Spinal cord (tissue), 10 donors: ENCODE data around the gene SUSD4. TPM values are rescaled to one million over a fixed set of nuclear protein-coding genes. Genes with fewer than 3 reads are reported as not detected.

Experiments
- DNase-seq, 6 donors: peaks; one replicate each; pipeline versions ENCODE4 v3.0.0 to v3.0.0-alpha.2; 2013 to 2015; ENCODE audit warnings: low spot score in 6 of 6, low read depth in 4 of 6
- H3K27ac ChIP-seq: one replicate; pipeline ENCODE4 v1.5.1; 2013; ENCODE audit warnings: low read depth, low read length, control low read depth
- H3K27me3 ChIP-seq: one replicate; pipeline ENCODE4 v1.6.1; 2013; ENCODE audit warnings: low read length; ENCODE audit not compliant: control insufficient read depth, insufficient read depth
- H3K36me3 ChIP-seq: one replicate; pipeline ENCODE4 v1.6.1; 2013; ENCODE audit warnings: low read length; ENCODE audit not compliant: control insufficient read depth, insufficient read depth
- H3K4me1 ChIP-seq: one replicate; pipeline ENCODE4 v1.6.1; 2013; ENCODE audit warnings: low read length; ENCODE audit not compliant: control insufficient read depth, insufficient read depth
- H3K4me3 ChIP-seq: one replicate; pipeline ENCODE4 v1.5.1; 2013; ENCODE audit warnings: low read depth, low read length, control low read depth
- H3K9me3 ChIP-seq: one replicate; pipeline ENCODE4 v1.6.1; 2013; ENCODE audit warnings: low read length; ENCODE audit not compliant: control insufficient read depth, insufficient read depth
- WGBS: methylation state at CpG from one replicate; pipeline ENCODE4 v1.1.5; 2013; ENCODE audit warnings: missing lambda C conversion rate; ENCODE audit not compliant: insufficient coverage; 5-methylcytosine and 5-hydroxymethylcytosine counted together
- polyA plus RNA-seq, 2 donors: library from polyadenylated mRNA; unstranded; fragments of 120-200 nt; gene quantifications; one replicate each; pipeline ENCODE4 v1.2.1, GENCODE V29; 2013; ENCODE audit not compliant: insufficient read length in 2 of 2
- total RNA-seq, 2 donors: library from RNA; depleted of rRNA in 1 of 2; stranded (reverse); fragments of 120-200 nt in 1 of 2; fragments of >200 nt in 1 of 2; gene quantifications; one replicate each; pipeline versions ENCODE4 v1.2.3 to v1.2.4, GENCODE V29; 2013 to 2014
- donor health status: healthy.

SUSD4 gene
- total and polyA plus RNA-seq, 4 donors = 20.2 to 54.4 (median 42.8) TPM

- no peak for DNase-seq
- Histone ChIP-seq H3K9me3 (no peaks in the 10 kb centered on the region), H3K4me1 (peaks cover 2% of the 10 kb centered on the region), H3K27me3 (no peaks in the 10 kb centered on the region), H3K27ac (no peak overlapping the region), H3K36me3 (no peaks in the 10 kb centered on the region), H3K4me3 (no peak overlapping the region)
- no CpG with 5 or more reads among the region's 7 CpGs for WGBS
These were observed 154.6 kb downstream of the SUSD4 start for GRCh38 chr1:223209293-223209898.

- H3K27ac ChIP-seq = no peak overlapping the region
- peak in 1 of 6 donors; percentile 63 for DNase-seq
- no peak overlapping the region for H3K4me3 ChIP-seq
- WGBS = 40% methylated on average over 3 of the region's 13 CpGs
- no peaks in the 10 kb centered on the region for H3K9me3 ChIP-seq
- H3K4me1 ChIP-seq = no peaks in the 10 kb centered on the region
- H3K27me3 ChIP-seq = no peaks in the 10 kb centered on the region
- no peaks in the 10 kb centered on the region for H3K36me3 ChIP-seq
These were observed 155.6 kb downstream of the SUSD4 start for GRCh38 chr1:223208164-223209076.

DNA sequence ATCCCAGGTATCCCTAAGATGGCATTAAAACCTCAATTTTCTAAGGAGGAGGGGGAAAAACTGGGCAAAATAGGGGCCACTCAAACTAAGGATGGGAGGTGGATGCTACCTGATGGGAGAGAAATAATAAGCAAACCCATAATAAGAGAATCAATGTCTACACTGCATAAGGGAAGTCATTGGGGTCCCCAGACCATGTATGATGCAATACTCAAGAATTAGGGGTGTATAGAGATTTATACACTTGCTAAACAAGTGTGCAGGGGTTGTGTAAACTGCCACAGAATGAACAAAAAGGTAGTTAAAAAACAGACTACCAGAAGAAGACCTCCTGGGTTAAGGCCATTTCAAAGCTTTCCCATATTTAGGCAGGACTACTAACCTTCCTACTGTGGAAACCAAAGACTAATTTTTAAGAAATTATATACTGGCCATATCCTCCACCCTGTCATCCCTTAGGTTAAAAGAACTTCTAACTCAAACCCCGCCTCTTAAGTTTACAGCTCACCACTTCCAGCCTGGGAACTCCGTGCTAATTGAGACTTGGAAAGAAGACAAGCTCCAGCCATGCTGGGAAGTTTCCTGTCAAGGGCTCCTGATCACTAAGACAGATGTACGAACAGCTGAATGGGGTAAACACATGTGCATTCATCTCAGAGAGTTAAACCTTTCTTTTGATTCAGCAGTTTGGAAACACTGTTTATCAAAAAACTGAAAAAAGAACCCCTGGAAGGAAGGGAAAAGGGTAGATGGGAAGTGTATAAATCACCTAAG, 156.5 kb downstream of the SUSD4 start:
- 20% methylated on average over 2 of the region's 3 CpGs for WGBS
- no peak overlapping the region for H3K27ac ChIP-seq
- H3K27me3 ChIP-seq = no peaks in the 10 kb centered on the region
- no peak overlapping the region for H3K4me3 ChIP-seq
- no peaks in the 10 kb centered on the region for H3K36me3 ChIP-seq
- peak in 4 of 6 donors; percentile 36 to 77 (median 51) for DNase-seq
- no peaks in the 10 kb centered on the region for H3K9me3 ChIP-seq
- no peaks in the 10 kb centered on the region for H3K4me1 ChIP-seq

- Histone ChIP-seq H3K27ac (no peak overlapping the region), H3K4me3 (no peak overlapping the region), H3K4me1 (no peaks in the 10 kb centered on the region), H3K9me3 (no peaks in the 10 kb centered on the region), H3K27me3 (no peaks in the 10 kb centered on the region), H3K36me3 (no peaks in the 10 kb centered on the region)
- 96% methylated on average over 2 of the region's 4 CpGs for WGBS
- DNase-seq = no peak
These were observed 159.6 kb downstream of the SUSD4 start for GRCh38 chr1:223204424-223204823.

DNA sequence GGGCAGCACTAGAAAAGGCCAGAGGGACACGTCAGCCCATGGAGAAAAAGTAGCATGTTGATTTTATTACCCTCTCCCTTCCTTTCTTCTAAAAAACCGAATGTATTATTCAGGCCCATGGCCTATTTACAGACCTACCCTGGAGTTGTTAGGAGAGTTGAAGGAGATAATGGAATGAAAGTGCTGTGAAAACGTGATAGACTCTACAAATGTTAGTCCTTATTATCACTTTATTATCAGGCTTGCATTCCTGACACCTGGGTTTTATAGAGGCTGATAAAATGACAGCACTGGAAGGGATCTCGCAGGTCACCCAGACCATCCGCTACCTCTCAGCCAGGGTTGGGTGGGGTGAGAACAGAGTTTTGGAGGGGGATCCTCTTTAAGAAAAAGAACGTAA, 160.3 kb downstream of the SUSD4 start:
- no peak for DNase-seq
- no CpG with 5 or more reads among the region's 6 CpGs for WGBS
- no peaks in the 10 kb centered on the region for H3K27me3 ChIP-seq

DNA sequence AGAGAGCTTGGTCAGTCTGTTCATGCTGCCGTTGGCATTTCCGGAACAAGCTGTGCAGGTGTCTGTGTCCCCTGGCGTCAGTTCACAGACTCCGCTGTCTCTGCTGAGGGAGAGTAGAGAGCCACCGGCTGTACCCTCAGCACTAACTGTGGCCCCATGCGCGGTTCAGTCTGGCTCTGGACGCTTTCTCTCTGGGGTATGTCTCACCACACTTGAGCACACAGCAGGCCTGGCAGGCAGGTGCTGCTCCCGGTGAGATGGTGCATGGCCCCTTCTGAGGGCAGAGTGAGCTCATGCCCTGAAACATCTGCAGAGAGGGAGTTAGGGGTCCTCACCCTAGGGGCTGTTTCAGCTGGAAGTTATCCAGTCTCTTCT, 161.0 kb downstream of the SUSD4 start:
- Histone ChIP-seq H3K27ac (no peak overlapping the region), H3K36me3 (no peaks in the 10 kb centered on the region), H3K4me1 (no peaks in the 10 kb centered on the region), H3K4me3 (no peak overlapping the region), H3K9me3 (no peaks in the 10 kb centered on the region), H3K27me3 (no peaks in the 10 kb centered on the region)
- 85% methylated on average over 9 of the region's 9 CpGs for WGBS
- no peak for DNase-seq

More for the DNA sequence above, 160.3 kb downstream of the SUSD4 start:
- no peaks in the 10 kb centered on the region for H3K4me1 ChIP-seq
- no peaks in the 10 kb centered on the region for H3K9me3 ChIP-seq
- no peaks in the 10 kb centered on the region for H3K36me3 ChIP-seq
- H3K27ac ChIP-seq = no peak overlapping the region
- no peak overlapping the region for H3K4me3 ChIP-seq

- H3K4me1 ChIP-seq = no peaks in the 10 kb centered on the region
- 91% methylated on average over 9 of the region's 13 CpGs for WGBS
- no peaks in the 10 kb centered on the region for H3K27me3 ChIP-seq
- no peak overlapping the region for H3K4me3 ChIP-seq
- H3K27ac ChIP-seq = no peak overlapping the region
- no peaks in the 10 kb centered on the region for H3K36me3 ChIP-seq
- H3K9me3 ChIP-seq = no peaks in the 10 kb centered on the region
- DNase-seq = no peak
These were observed 161.5 kb downstream of the SUSD4 start for GRCh38 chr1:223202376-223203033.

- 57% methylated on average over 2 of the region's 2 CpGs for WGBS
- no peaks in the 10 kb centered on the region for H3K27me3 ChIP-seq
- H3K27ac ChIP-seq = no peak overlapping the region
- H3K4me1 ChIP-seq = no peaks in the 10 kb centered on the region
- no peaks in the 10 kb centered on the region for H3K9me3 ChIP-seq
- H3K36me3 ChIP-seq = no peaks in the 10 kb centered on the region
- no peak for DNase-seq
- no peak overlapping the region for H3K4me3 ChIP-seq
These were observed 162.0 kb downstream of the SUSD4 start for GRCh38 chr1:223201967-223202366.

GRCh38 chr1:223200903-223201302, 163.1 kb downstream of the SUSD4 start:
- no peaks in the 10 kb centered on the region for H3K4me1 ChIP-seq
- DNase-seq = no peak
- no peaks in the 10 kb centered on the region for H3K36me3 ChIP-seq
- no peak overlapping the region for H3K4me3 ChIP-seq
- no peaks in the 10 kb centered on the region for H3K27me3 ChIP-seq
- no peak overlapping the region for H3K27ac ChIP-seq
- WGBS = 78% methylated on average over 1 of the region's 6 CpGs
- H3K9me3 ChIP-seq = no peaks in the 10 kb centered on the region
